EH (cell line): ENCODE measurements around the gene ITLN2.
"Not testable (repeated sequence)": the region's sequence is repeated elsewhere in the genome, so short reads cannot be mapped to it uniquely, and the experiment has no call there.

Experiments
- DNase-seq: peaks from one replicate; pipeline ENCODE4 v3.0.0-alpha.2; 2015; ENCODE audit warnings: low read depth

The ITLN2 gene

DNA sequence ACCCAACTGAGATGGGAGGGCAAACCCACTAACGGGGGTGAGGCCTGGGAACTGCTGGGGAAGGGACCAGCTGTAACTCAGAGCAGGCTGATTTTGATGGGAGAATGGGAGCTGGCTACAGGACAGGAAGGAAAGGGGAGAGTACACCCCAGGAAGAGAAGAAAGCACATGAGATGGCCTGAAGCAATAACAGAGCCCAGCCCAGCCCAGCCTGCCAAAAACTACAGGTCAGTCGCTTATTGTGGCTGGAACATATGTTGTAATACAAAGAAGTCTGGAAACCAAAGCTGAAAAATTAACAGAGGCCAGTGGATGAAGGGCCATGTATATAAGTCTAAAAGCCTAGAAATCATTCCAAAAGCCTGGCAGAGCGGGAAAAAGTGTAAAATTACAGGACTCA lies 1.6 kb downstream of the ITLN2 start:
- DNase-seq: no peak

DNA sequence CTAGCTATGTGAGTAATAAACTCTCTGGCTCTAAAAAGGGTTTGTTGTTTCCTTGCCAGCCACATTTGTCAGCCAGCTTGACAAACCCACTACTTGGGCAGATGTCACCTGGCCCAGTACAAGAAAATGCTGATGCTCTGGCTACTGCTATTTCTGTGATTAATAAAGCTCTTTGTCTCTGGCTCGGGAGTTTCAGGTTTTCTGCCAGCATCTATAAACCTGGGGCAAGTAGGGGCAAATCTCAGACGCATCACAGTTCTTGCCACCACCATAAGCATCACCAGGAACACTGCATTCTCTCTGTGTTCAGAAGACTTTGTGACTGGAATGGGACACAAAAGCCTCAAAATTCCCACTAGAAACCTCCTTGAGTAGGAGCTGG lies 2.5 kb downstream of the ITLN2 start:
- DNase-seq: no peak

DNA sequence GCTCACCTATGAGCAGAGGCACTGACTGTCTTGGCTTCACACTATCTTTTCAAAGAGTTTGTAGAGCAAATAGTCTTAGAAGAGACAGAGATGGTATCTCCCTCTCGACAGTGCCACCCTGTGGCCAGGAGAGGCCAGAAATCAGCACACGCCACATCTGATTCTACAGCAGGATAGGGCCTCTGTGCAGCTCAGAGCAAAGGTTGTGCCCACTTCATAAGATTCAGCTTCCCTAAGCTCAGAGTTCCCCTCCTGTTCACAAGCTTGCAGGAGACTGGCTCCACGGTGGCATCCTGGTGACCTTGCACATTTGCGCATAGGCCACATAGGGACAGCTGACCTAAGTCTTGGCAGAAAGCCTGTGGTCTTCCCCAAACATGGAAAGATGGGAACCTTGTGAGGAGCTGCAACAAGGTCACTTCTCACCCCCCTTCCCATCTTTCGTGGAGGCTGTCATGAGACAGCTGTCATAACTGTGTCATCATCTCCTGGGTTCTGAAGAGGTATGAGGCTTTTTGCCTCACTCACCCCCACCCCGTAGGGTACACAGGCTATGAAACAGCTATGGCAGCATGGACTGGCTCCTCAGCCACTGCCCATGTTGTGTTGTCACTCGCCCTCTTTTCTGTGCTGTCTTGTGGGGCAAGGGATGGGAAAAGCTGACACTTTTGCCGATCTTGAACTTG lies 3.0 kb downstream of the ITLN2 start:
- DNase-seq: peak; percentile 59

DNA sequence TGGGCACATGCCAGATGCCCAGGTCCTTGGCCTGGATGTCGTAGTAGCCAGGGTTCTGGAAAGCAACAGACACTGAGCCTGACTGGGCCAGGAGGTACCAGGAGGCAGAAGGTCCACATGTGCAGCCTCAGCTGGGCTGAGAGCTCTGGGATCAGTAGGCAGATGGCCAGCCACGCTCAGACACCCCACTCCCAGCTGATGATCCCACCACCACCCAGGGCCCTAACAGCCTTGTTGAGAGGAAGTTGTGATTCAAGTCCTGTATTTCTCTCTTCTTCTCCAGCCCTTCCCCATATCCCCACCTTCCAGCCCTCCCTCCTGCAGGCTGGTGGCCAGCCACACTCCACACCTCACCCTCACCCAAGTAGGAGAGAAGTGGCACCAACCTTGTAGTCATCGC lies 4.0 kb downstream of the ITLN2 start:
- DNase-seq: no peak

DNA sequence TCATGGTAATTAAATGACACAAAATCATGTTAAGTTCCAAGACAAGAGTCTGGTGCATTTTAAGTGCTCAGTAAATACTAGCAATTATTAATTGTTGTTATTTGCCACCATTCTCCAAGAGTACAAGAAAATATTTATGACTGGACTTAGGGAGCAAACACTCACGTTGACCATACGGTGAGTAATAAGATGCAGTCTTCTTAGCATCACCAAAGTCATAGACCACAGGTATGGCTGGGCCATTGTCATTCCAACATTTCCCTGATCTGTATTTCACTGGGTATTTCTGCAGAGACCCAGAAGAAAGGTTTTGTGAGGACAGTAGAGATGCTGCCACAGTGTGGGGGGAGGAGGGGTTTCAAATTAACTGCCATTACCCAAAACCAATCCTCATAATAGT lies 4.7 kb downstream of the ITLN2 start:
- DNase-seq: no peak

DNA sequence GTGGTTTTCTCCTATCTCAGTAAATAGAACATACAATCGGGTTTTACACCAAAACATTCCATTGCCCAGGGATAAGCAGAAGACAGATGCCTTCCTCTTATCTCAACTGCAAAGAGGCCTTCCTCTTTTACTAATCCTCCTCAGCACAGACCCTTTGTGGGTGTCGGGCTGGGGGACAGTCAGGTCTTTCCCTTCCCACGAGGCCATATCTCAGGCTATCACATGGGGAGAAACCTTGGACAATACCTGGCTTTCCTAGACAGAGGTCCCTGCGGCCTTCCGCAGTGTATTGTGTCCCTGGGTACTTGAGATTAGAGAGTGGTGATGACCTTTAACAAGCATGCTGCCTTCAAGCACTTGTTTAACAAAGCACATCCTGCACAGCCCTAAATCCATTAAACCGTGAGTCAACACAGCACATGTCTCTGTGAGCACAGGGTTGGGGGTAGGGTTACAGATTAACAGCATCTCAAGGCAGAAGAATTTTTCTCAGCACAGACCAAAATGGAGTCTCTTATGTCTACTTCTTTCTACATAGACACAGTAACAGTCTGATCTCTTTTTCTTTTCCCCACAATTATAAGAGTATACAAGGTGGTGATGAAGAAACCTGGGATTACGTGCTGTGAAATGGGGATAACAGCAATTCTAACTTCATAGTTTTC lies 5.3 kb downstream of the ITLN2 start:
- peak; percentile 31 for DNase-seq

DNA sequence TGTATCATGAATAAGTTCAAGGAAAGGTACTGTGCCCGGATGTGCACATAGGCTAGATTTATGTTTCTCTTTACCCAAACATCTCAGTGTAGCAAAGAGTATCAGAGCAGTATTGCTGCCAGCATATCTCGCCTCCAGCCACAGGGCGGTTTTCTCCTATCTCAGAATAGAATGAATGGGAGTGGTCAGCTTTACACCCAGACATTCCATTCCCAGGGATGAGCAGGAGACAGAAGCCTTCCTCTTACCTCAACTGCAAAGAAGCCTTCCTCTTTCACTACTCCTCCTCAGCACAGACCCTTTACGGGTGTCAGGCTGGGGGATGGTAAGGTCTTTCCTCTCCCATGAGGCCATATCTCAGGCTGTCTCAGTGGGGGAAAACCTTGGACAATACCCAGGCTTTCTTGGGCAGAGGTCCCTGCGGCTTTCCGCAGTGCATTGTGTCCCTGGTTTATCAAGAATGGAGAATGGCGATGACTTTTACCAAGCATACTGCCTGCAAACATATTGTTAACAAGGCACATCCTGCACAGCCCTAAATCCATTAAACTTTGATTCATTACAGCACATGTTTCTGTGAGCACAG lies 7.3 kb downstream of the ITLN2 start:
- peak; percentile 15 for DNase-seq

DNA sequence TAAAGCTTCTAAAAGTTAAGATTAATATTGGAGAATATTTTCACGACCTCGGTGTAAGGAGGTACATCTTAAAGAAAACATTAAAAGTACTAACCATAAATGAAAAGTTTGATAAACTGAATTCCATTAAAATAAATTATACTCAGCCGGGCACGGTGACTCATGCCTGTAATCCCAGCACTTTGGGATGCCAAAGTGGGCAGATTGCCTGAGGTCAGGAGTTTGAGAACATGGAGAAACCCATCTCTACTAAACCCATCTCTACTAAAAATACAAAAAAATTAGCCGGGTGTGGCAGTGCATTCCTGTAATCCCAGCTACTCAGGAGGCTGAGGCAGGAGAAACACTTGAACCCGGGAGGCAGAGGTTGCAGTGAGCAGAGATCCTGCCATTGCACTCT lies 8.7 kb downstream of the ITLN2 start:
- DNase-seq: peak; percentile 9

DNA sequence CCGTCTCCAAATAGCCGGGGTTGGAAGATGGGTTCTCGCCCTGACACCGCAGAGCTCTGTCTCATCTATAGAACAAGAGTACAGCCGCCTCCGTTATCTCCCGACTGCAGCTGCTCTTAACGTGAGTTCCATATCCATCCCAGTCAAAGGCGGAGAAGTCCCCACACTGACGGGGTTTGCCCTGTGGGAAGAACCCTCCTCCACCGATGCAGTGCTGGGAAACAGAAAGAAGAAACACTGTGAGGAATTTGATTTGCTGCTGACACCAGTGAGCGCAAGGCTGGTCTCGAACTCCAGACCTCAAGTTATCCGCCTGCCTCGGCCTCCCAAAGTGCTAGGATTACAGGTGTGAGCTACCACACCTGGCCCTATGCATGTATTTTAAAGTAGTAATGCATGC lies 9.5 kb downstream of the ITLN2 start:
- no peak for DNase-seq

DNA sequence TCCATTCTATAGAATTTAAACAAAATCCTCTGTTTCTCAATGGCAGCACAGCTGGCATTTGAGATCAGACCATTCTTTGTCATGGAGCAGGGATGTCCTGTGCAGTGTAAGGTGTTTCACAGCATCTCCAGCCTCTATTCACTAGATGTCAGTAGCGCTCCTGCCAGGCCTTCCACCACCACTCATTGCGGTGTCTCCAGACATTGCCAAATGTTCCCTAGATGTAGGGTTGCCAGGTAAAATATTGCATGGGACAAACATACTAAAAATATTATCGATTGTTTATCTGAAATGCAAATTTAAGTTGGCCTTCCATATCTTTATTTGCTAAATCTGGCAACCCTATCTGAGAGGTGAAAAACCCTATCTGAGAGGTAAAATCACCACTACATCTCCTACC lies 11.7 kb downstream of the ITLN2 start:
- peak; percentile 14 for DNase-seq

DNA sequence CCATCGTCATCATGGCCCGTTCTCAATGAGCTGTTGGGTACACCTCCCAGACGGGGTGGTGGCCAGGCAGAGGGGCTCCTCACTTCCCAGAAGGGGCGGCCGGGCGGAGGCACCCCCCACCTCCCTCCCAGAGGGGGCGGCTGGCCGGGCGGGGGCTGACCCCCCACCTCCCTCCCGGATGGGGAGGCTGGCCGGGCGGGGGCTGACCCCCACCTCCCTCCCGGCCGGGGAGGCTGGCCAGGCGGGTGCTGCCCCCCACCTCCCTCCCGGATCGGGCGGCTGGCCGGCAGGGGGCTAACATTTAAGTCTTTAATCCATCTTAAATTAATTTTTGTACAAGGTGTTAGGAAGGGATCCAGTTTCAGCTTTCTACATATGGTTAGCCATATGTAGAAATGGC lies 17.9 kb downstream of the ITLN2 start:
- DNase-seq: not testable (repeated sequence)

DNA sequence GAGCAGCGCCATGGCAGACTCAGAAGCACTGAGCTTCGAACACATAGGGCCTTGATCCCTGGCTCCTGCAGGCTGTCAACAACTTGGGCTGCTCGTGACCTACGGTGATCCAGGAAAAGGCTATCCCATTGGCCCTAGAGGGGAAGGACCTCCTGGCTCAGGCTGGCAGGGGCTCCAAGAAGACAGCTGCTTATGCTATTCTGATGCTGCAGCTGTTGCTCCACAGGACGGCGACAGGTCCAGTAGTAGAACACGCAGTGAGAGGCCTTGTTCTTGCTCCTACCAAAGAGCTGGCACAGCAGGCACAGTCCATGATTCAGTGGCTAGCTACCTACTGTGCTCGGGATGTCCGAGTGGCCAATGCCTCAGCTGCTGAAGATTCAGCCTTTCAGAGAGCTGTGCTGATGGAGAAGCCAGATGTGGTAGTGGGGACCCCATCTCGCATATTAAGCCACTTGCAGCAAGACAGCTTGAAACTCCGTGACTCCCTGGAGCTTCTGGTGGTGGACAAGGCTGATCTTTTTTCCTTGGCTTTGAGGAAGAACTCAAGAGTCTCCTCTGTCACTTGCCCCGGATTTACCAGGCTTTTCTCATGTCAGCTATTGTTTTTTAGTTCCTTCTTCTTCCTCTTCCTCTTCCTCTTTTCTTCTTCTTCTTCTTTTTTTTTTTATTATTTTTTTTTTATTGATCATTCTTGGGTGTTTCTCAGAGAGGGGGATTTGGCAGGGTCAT lies 18.9 kb downstream of the ITLN2 start:
- no peak for DNase-seq

DNA sequence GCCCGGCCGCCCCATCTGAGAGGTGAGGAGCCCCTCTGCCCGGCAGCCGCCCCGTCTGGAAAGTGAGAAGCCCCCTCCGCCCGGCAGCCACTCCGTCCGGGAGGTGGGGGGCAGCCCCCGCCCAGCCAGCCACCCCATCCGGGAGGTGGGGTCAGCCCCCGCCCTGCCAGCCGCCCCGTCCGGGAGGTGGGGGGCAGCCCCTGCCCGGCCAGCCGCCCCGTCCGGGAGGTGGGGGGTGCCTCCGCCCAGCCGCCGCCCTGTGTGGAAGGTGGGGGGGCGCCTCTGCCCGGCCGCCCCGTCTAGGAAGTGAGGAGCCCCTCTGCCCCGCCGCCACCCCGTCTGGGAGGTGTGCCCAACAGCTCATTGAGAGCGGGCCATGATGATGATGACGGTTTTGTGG lies 21.3 kb downstream of the ITLN2 start:
- DNase-seq: not testable (repeated sequence)

DNA sequence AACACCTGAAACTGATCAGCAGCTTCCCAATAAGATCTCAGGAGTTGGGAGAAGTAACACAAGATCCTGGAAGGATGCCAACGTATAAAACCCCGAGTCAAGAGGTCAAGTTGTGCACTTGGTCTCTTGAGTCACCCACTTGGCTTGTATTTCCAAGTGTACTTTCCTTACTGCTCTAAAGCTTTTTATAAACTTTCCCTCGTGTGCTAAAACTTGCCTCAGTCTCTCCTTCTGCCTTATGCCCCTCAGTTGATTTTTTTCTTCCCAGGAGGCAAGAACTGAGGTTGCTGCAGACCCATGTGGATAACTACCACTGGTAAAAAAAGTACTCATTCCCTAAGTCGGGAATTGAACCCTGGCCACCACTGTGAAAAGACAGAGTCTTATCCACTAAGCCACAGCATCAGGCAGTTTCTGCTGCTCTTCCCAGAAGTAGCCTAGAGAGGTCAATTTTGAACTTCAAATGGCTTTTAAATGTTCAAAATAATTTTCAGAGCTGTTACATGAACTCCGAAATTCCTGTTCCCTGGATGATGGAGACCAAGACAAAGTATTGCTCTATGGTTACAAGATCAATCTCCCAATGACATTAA lies 28.9 kb downstream of the ITLN2 start:
- no peak for DNase-seq

DNA sequence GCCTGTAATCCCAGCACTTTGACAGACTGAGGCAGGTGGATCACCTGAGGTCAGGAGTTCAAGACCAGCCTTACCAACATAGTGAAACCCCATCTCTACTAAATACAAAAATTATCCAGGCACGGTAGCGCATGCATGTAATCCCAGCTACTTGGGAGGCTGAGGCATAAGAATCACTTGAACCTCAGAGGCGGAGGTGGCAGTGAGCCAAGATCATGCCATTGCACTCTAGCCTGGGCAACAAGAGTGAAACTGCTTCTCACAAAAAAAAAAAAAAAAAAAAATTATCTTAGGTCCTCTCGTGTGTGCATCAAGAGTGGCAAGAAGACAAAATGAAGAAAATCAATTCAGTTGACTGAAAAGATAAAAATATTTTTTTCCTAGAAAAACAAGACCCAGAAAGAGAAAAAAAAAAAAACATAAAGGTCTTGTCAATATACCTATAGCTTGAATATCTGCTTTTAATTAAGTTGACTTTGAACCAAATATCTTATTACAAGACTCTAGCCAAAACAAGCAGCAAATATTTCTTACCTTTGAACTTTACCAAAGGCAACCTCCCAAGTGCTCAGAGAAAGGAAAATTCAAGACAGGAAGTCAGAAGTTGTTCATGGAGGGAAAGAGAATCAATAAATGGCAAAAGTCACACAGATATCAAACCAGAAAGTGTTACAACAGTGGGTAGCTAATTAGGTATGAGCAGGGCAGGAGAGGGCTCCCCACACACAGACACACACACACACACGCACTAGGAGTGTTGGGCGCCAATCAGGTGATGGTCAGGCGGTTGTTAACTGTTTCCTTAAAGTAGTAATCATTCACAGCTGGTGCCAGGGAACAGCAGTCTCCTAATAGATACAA lies 29.6 kb downstream of the ITLN2 start:
- DNase-seq: no peak

DNA sequence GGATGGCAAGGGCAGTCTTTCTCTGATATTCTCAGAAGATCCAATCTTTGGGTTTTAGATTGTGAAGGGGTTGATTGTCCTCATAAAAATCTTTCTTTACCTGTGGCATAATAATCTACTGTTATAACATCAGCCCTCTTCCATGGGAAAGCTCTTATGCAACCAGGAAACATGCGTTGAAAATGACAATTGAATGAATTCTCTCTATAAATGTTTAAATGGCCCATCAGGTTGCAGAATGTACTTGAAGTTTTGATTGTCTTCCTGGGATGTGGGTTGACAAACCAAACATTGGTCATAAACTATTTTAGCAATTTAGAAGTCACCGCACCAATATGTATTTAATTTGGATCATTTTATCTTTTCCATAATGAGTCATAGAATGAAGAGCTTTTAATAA lies 37.9 kb downstream of the ITLN2 start:
- DNase-seq: peak; percentile 3

DNA sequence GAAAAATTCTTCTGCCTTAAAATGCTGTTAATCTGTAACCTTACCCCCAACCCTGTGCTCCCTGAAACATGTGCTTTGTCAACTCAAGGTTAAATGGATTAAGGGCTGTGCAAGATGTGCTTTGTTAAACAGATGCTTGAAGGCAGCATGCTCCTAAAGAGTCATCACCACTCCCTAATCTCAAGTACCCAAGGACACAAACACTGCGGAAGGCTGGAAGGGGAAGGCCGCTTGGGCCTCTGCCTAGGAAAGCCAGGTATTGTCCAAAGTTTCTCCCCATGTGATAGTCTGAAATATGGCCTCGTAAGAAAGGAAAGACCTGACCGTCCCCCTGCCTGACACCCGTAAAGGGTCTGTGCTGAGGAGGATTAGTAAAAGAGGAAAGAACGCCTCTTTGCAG lies 41.4 kb downstream of the ITLN2 start:
- DNase-seq: not testable (repeated sequence)

DNA sequence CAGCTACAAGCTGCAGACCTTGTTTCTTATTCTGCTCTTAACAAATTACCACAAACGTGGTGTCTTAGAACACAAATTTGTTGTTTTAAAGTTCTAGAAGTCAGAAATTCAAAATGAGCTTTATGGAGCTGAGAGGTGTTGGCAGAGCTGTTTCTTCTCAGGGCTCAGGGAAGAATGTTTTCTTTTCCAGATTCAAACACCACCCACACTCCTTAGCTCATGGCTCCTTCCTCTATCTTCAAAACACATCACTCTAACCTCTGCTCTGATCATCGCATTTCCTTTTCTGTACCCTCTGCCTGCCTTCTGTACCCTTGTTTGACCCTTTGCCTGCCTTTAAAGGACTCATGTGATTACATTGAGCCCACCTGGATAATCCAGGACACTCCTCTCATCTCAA lies 42.7 kb downstream of the ITLN2 start:
- no peak for DNase-seq

DNA sequence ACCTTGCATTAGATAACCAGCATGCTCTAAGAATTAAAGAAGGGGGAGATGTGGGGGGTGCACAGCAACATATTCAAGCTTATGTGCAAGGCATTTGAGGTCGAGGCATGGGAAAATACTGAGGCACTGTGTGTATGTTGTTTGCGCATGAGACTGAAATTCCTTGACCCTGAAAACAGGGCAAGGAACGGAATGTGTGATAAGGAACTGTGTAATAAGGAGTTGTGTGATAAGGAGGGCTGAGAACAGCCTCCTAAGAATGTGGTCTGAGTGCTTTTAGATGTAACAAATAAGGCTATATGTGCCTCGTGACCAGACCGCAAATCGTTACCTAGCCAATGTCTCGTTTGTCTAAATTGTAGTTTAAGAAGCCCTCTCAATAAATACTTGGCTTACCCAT lies 43.2 kb downstream of the ITLN2 start:
- no peak for DNase-seq

DNA sequence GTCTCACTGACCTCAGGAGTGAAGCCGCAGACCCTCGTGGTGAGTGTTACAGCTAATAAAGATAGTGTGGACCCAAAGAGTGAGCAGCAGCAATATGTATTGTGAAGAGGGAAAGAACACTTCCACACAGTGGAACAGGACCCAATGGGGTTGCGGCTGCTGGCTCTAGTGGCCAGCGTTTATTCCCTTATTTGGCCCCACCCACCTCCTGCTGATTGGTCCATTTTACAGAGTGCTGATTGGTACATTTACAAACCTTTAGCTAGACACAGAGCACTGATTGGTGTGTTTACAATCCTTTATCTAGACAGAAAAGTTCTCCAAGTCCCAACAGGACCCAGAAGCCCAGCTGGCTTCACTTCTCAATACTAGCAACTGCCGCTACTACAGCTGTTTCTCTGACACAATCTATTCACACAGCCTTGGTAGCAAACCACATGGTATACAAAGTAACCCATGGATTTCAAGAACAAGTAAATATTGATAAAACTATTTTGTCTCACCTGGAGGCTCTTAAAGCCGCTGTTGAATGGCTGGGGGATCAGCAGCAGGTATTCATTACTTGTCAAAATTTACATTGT lies 44.3 kb downstream of the ITLN2 start:
- no peak for DNase-seq

DNA sequence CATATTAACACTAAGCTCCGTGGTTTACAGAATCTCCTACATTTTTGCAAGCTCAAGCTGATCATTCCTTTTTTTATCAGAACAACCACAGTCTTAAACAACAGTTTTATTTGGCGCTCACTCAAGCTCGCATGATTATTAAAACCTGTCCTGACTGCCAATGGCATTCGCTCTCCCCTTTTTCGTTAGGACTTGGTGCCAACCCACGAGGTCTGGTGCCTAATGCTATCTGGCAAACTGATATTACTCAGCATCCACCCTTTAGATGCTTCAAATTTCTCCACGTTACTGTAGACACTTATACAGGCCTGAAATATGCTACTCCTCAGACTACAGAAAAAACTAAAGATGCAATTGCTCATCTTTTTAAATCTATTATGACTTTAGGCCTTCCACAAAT lies 46.6 kb downstream of the ITLN2 start:
- no peak for DNase-seq
